GM13976 (cell line): ENCODE measurements around the gene VWA8.
"Not testable (repeated sequence)": the region's sequence is repeated elsewhere in the genome, so short reads cannot be mapped to it uniquely, and the experiment has no call there.

Experiments used
- DNase-seq: peaks from one replicate; pipeline ENCODE4 v3.0.0; 2012; ENCODE audit warnings: low spot score
- CTCF ChIP-seq: IDR thresholded peaks from 2 replicates; pipeline ENCODE4 v1.5.1; 2012; ENCODE audit warnings: borderline replicate concordance, mild to moderate bottlenecking; ENCODE audit not compliant: insufficient read depth; ENCODE audit errors: extremely low read depth, missing control alignments, control extremely low read depth
- in situ Hi-C: fragments of 300-500 bp; cut with MboI; formaldehyde crosslinking; loops from one replicate; pipeline ENCODE4 v1.12.0; 2022; ENCODE audit warnings: low sequenced_read_pairs, mixed read lengths, inconsistent platforms; ENCODE audit not compliant: unreplicated experiment

Gene VWA8

GRCh38 chr13:41580345-41580744 is 380.6 kb downstream of the VWA8 start:
- in situ Hi-C loops = no loop called here
- no peak for DNase-seq
- TF ChIP-seq CTCF = no peak

GRCh38 chr13:41579881-41580280 is 381.0 kb downstream of the VWA8 start:
- in situ Hi-C loops = no loop called here
- no peak for DNase-seq
- TF ChIP-seq CTCF = no peak

GRCh38 chr13:41579168-41579567 is 381.7 kb downstream of the VWA8 start:
- in situ Hi-C loops = no loop called here
- no peak for DNase-seq
- no peak for TF ChIP-seq CTCF

- in situ Hi-C loops = no loop called here
- no peak for DNase-seq
- TF ChIP-seq CTCF = no peak
These were observed 382.5 kb downstream of the VWA8 start for GRCh38 chr13:41578371-41578770.

GRCh38 chr13:41577436-41577835 is 383.5 kb downstream of the VWA8 start:
- peak; percentile 4 for DNase-seq
- in situ Hi-C loops = no loop called here
- TF ChIP-seq CTCF = no peak

GRCh38 chr13:41573640-41574039 is 387.3 kb downstream of the VWA8 start:
- in situ Hi-C loops = not testable (repeated sequence)

GRCh38 chr13:41571817-41572340 is 389.0 kb downstream of the VWA8 start:
- in situ Hi-C loops, DNase-seq: not testable (repeated sequence)

More at GRCh38 chr13:41573640-41574039, 387.3 kb downstream of the VWA8 start:
- DNase-seq = not testable (repeated sequence)

- in situ Hi-C loops = no loop called here
- no peak for TF ChIP-seq CTCF
- DNase-seq = no peak
These were observed 391.9 kb downstream of the VWA8 start for GRCh38 chr13:41568972-41569351.
